Endothelial cell of umbilical vein (primary cell): ENCODE measurements around the gene MRLN. TPM values are rescaled to one million over a fixed set of nuclear protein-coding genes. Genes with fewer than 3 reads are reported as not detected.

Experiments used
- BruUV-seq: library from RNA; stranded (reverse); fragments of 400-500 nt; replicated peaks from 2 replicates; lab custom pipeline; 2021; lab: Mats Ljungman, UMichigan
- CTCF ChIA-PET: fragments of 300-600, 350-600 bp; sonication (Branson Sonifier 250); formaldehyde crosslinking; loops from one replicate; lab custom pipeline; 2021; ENCODE audit warnings: antibody characterized with exemption, inconsistent platforms; lab: Charles Lee
- POLR2A ChIA-PET: fragments of 300-600, 350-600 bp; sonication (Branson Sonifier 250); formaldehyde crosslinking; loops from one replicate; lab custom pipeline; 2021; ENCODE audit warnings: antibody characterized with exemption, inconsistent platforms; lab: Charles Lee
- DNase-seq: peaks from one replicate; pipeline ENCODE4 v3.0.0-alpha.2; 2011; ENCODE audit warnings: low read depth, low spot score
- FAIRE-seq: peaks from 2 replicates; lab custom pipeline; 2011; peaks lifted over from hg19 to GRCh38; lab: Jason Lieb, UNC
- H2AFZ ChIP-seq: 2 replicates; pipeline ENCODE4 v1.6.0; 2012; ENCODE audit warnings: low read depth, low read length, control low read depth, inconsistent platforms
- H3K27ac ChIP-seq: 2 replicates; pipeline ENCODE4 v1.5.1; 2011; ENCODE audit warnings: low read depth, mild to moderate bottlenecking, control low read depth, low read length, moderate library complexity; ENCODE audit not compliant: insufficient read depth
- H3K27me3 ChIP-seq, 2 experiments: 2 replicates each; pipeline versions ENCODE4 v1.6.0 to v1.6.1; 2011; ENCODE audit warnings: low read length in 2 of 2, mixed read lengths in 1 of 2; ENCODE audit not compliant: control insufficient read depth in 2 of 2, insufficient read depth in 2 of 2
- H3K36me3 ChIP-seq, 2 experiments: 2 replicates in 1 of 2; 3 replicates in 1 of 2; pipeline ENCODE4 v1.5.1; 2011; ENCODE audit warnings: low read length in 2 of 2, mild to moderate bottlenecking in 1 of 2, moderate library complexity in 1 of 2; ENCODE audit not compliant: control insufficient read depth in 2 of 2, insufficient read depth in 2 of 2; ENCODE audit errors: extremely low read depth in 1 of 2
- H3K4me1 ChIP-seq: 3 replicates; pipeline ENCODE4 v1.5.1; 2011; ENCODE audit warnings: mild to moderate bottlenecking, low read length; ENCODE audit not compliant: control insufficient read depth, insufficient read depth; ENCODE audit errors: extremely low read depth
- H3K4me2 ChIP-seq: 2 replicates; pipeline ENCODE4 v1.6.1; 2011; ENCODE audit warnings: low read length, control low read depth, mixed read lengths; ENCODE audit not compliant: insufficient read depth
- H3K4me3 ChIP-seq, 3 experiments: fragments of 200-600 bp in 1 of 3; sonication (generic), shearing (Covaris generic) in 1 of 3; replicated peaks in 1 of 3; 2 replicates each; pipeline ENCODE4 v1.5.1; 2011 to 2016; ENCODE audit warnings: control low read depth in 3 of 3, low read length in 3 of 3, mild to moderate bottlenecking in 2 of 3, inconsistent platforms in 1 of 3, low read depth in 1 of 3, moderate library complexity in 1 of 3; ENCODE audit not compliant: insufficient read depth in 1 of 3
- H3K79me2 ChIP-seq: 2 replicates; pipeline ENCODE4 v1.6.0; 2012; ENCODE audit warnings: low read length, inconsistent platforms; ENCODE audit not compliant: control insufficient read depth, insufficient read depth
- H3K9ac ChIP-seq: replicated peaks from 2 replicates; pipeline ENCODE3; 2011; ENCODE audit warnings: low read length, control low read depth; ENCODE audit not compliant: insufficient read depth; ENCODE audit errors: extremely low read depth
- H3K9me1 ChIP-seq: replicated peaks from 3 replicates; pipeline ENCODE4 v1.6.0; 2011; ENCODE audit warnings: mild to moderate bottlenecking, low read length; ENCODE audit not compliant: control insufficient read depth, insufficient read depth; ENCODE audit errors: extremely low read depth
- H3K9me3 ChIP-seq: replicated peaks from 2 replicates; pipeline ENCODE4 v1.5.1; 2012; ENCODE audit warnings: low read length, inconsistent platforms; ENCODE audit not compliant: control insufficient read depth, insufficient read depth
- H4K20me1 ChIP-seq: replicated peaks from 2 replicates; pipeline ENCODE3; 2011; ENCODE audit warnings: mild to moderate bottlenecking, low read length; ENCODE audit not compliant: control insufficient read depth, insufficient read depth; ENCODE audit errors: extremely low read depth
- CTCF ChIP-seq, 2 donors: IDR thresholded peaks; 1 replicate in 1 of 2; 2 replicates in 1 of 2; pipeline ENCODE4 v1.5.1; 2011; ENCODE audit warnings: low read length in 2 of 2, mild to moderate bottlenecking in 2 of 2, moderate library complexity in 2 of 2, control low read depth in 1 of 2, inconsistent platforms in 1 of 2, low read depth in 1 of 2; ENCODE audit not compliant: insufficient read depth in 1 of 2; ENCODE audit errors: extremely low read depth in 1 of 2
- EZH2 ChIP-seq: IDR thresholded peaks from 2 replicates; pipeline ENCODE4 v1.6.1; 2012; ENCODE audit warnings: borderline replicate concordance, low read depth, mild to moderate bottlenecking, moderate library complexity, low read length, inconsistent platforms; ENCODE audit not compliant: severe bottlenecking
- FOS ChIP-seq: IDR thresholded peaks from 2 replicates; pipeline ENCODE4 v1.6.1; 2011; ENCODE audit warnings: mild to moderate bottlenecking, low read length, moderate library complexity, borderline replicate concordance; ENCODE audit not compliant: insufficient read depth
- GATA2 ChIP-seq: IDR thresholded peaks from 2 replicates; pipeline ENCODE4 v1.7.0; 2011; ENCODE audit warnings: low read depth, mild to moderate bottlenecking, moderate library complexity, mixed read lengths, low read length; ENCODE audit not compliant: insufficient read length, insufficient read depth
- JUN ChIP-seq: IDR thresholded peaks from 2 replicates; pipeline ENCODE4 v1.6.1; 2011; ENCODE audit warnings: borderline replicate concordance, low read depth; ENCODE audit not compliant: insufficient read length, insufficient read depth
- MAX ChIP-seq: IDR thresholded peaks from 2 replicates; pipeline ENCODE4 v1.6.1; 2011; ENCODE audit not compliant: insufficient read depth, insufficient read length
- MYC ChIP-seq: IDR thresholded peaks from one replicate; pipeline ENCODE4 v1.6.1; 2011; ENCODE audit warnings: mild to moderate bottlenecking, low read depth, low read length
- POLR2A ChIP-seq: IDR thresholded peaks from 2 replicates; pipeline ENCODE4 v1.6.1; 2012; ENCODE audit warnings: low read depth, mild to moderate bottlenecking, control low read depth, low read length
- POLR2AphosphoS5 ChIP-seq: IDR thresholded peaks from 2 replicates; pipeline ENCODE4 v1.6.1; 2012; ENCODE audit warnings: low read depth, mild to moderate bottlenecking, control low read depth, low read length, moderate library complexity; ENCODE audit not compliant: insufficient read depth
- dilution Hi-C: fragments of 300-500 bp; cut with MboI; formaldehyde crosslinking; loops from one replicate; pipeline ENCODE4 v1.15.0; 2019; ENCODE audit warnings: low sequenced_read_pairs; ENCODE audit not compliant: extremely low pct_ligation_motif_present
- intact Hi-C: fragments of 100-400 bp; cut with micrococcal nuclease; formaldehyde crosslinking; loops from one replicate; pipeline ENCODE4 v1.10.0; 2022
- polyA plus RNA-seq, 4 experiments: library from polyadenylated mRNA; depleted of rRNA in 3 of 4; stranded (reverse) in 3 of 4; unstranded in 1 of 4; fragments of >200 nt; gene quantifications; 2 replicates each; pipeline versions ENCODE4 v1.2.1 to v1.2.3, GENCODE V29; 2011 to 2012; ENCODE audit warnings: missing spikeins in 1 of 4
- total RNA-seq: library from RNA; stranded (reverse); gene quantifications from 2 replicates; pipeline ENCODE4 v1.2.3, GENCODE V29; 2021

MRLN gene
- total and polyA plus RNA-seq, 2 donors (not counting 3 experiments of a cell fraction or from before 2014, with no cell fraction given), result not detected

DNA sequence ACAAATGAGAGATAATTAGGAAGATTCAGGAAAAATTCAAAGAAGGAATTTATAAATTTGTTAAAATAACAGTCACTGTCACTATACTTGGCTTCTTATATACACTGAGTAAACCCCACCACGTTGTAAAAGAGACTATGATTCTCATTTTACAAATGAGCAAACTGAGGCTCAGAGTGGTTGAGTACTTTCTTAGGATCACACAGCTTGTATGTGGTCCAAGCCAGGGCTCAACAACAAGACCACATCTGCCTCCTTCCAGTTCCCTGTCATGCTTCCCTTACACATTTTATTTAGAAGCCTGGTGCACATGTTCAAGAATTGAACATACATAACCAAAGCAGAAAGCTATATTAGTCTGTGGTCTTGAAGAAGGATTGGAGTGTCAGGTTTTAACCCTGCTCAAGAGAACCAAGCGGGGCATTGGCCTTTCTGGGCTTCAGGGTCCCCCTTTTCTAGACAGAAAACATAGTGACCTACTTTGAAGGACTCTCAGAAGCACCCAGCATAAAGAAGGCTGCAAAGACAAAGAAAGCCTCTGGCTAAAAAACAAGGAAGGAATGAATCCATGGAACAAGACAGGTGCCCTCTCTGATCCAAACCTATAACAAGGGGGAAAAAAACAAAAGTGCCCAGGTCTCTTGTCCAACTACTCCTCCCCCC is 846 bp downstream of the MRLN start:
- Histone ChIP-seq H3K9ac (no peak overlapping the region), H4K20me1 (no peaks in the 10 kb centered on the region), H3K4me1 (no peaks in the 10 kb centered on the region), H3K79me2 (no peaks in the 10 kb centered on the region), H3K27ac (no peak overlapping the region), H3K4me2 (no peak overlapping the region), H3K36me3 (no peaks in the 10 kb centered on the region), H2AFZ (no peak overlapping the region), H3K27me3 (peaks cover 0 to 1% of the 10 kb centered on the region in 2 experiments), H3K9me1 (no peaks in the 10 kb centered on the region), H3K4me3 (no peak overlapping the region), H3K9me3 (no peaks in the 10 kb centered on the region)
- dilution Hi-C loops, result no loop called here
- no TSS peak for BruUV-seq
- no peak for DNase-seq
- CTCF ChIA-PET, result no interaction called here
- no peak for FAIRE-seq
- POLR2A ChIA-PET, result no interaction called here
- no peak for TF ChIP-seq POLR2A
- TF ChIP-seq FOS, result no peak
- TF ChIP-seq MAX, result no peak
- TF ChIP-seq POLR2AphosphoS5, result no peak
- intact Hi-C loops, result no loop called here

DNA sequence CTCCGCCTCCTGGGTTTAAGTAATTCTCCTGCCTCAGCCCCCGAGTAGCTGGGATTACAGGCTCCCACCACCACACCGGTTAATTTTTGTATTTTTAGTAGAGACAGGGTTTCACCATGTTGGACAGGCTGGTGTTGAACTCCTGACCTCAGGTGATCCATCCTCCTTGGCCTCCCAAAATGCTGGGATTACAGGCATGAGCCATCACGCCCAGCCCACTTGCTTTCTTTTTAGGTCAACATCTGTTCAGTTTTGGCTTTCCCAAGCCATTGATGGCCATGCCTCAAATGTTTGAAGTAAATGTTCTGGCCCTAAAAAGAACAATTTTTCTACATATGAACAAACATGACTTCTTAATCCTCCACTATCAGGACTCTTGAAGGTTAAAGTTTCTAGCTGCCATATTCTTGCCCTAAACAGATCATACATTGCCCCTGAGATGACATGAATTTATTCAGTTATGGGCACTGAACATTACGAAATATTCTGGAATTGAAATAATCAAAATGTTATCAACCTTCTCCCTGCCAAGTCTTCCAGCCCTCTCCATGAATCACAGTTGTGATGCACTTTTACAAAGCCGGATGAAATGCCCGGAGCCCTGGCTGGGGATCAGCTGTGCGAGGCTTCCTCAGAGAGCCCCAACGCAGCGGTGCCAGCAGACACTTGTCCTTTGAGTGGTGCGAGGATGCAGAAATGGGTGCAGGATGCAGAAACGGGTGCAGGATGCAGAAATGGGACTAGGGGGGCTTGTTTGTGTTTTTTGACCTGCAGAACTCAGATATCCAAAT is 2.9 kb downstream of the MRLN start:
- DNase-seq (no peak), FAIRE-seq (no peak)
- dilution Hi-C loops, result no loop called here
- Histone ChIP-seq H3K4me3 (no peak overlapping the region), H3K4me2 (no peak overlapping the region), H2AFZ (no peak overlapping the region), H3K79me2 (no peaks in the 10 kb centered on the region), H3K9me3 (no peaks in the 10 kb centered on the region), H3K9ac (no peak overlapping the region), H3K27ac (no peak overlapping the region), H3K36me3 (no peaks in the 10 kb centered on the region), H3K27me3 (no peaks in the 10 kb centered on the region), H4K20me1 (no peaks in the 10 kb centered on the region), H3K4me1 (no peaks in the 10 kb centered on the region), H3K9me1 (no peaks in the 10 kb centered on the region)
- intact Hi-C loops, result no loop called here
- POLR2A ChIA-PET, result no interaction called here
- no TSS peak for BruUV-seq
- CTCF ChIA-PET, result no interaction called here
- TF ChIP-seq POLR2A (no peak), MYC (no peak), MAX (no peak), GATA2 (no peak), JUN (no peak), EZH2 (no peak), CTCF (IDR thresholded peaks at IDR 0.05; ENCODE audit: extremely low read depth in 1 of 2, insufficient read depth in 1 of 2, low read depth in 1 of 2, low read length in 2 of 2) (no peak), POLR2AphosphoS5 (no peak), FOS (no peak)
